CD4-positive, CD25-positive, alpha-beta regulatory T cell (primary cell): ENCODE measurements around the gene COX7A2. TPM values are rescaled to one million over a fixed set of nuclear protein-coding genes. Genes with fewer than 3 reads are reported as not detected.

Source experiments
- ATAC-seq, 2 donors: fragments of 150-1000 bp; cut with Tn5 transposase; one replicate each; pipeline ENCODE4 v1.10.0; 2021; ENCODE audit warnings: low read depth in 2 of 2, moderate number of reproducible peaks in 2 of 2, moderate library complexity in 1 of 2
- DNase-seq, 3 donors: peaks; one replicate each; pipeline versions ENCODE4 v3.0.0 to v3.0.0-alpha.2; 2012 to 2022; ENCODE audit warnings: mixed read lengths in 1 of 3
- H3K27ac ChIP-seq: one replicate; pipeline ENCODE4 v1.7.0; 2013; ENCODE audit warnings: mild to moderate bottlenecking, low read length; ENCODE audit not compliant: insufficient read depth, poor library complexity, severe bottlenecking
- H3K27me3 ChIP-seq: one replicate; pipeline ENCODE4 v1.7.0; 2013; ENCODE audit warnings: low read length; ENCODE audit not compliant: control insufficient read depth, insufficient read depth
- H3K36me3 ChIP-seq: one replicate; pipeline ENCODE4 v1.7.0; 2013; ENCODE audit warnings: mild to moderate bottlenecking, low read length, moderate library complexity; ENCODE audit not compliant: control insufficient read depth, insufficient read depth
- H3K4me1 ChIP-seq: 2 replicates; pipeline ENCODE4 v1.7.0; 2013; ENCODE audit warnings: mild to moderate bottlenecking, low read length; ENCODE audit not compliant: insufficient read depth, control insufficient read depth, poor library complexity, severe bottlenecking
- H3K4me3 ChIP-seq: one replicate; pipeline ENCODE4 v1.7.0; 2013; ENCODE audit warnings: low read depth, mild to moderate bottlenecking, low read length, moderate library complexity
- H3K9me3 ChIP-seq, 2 experiments: 1 replicate in 1 of 2; 2 replicates in 1 of 2; pipeline ENCODE4 v1.7.0; 2013; ENCODE audit warnings: low read length in 2 of 2, mild to moderate bottlenecking in 1 of 2, moderate library complexity in 1 of 2; ENCODE audit not compliant: control insufficient read depth in 2 of 2
- H3K27ac Mint-ChIP-seq, 3 donors: one replicate each; pipeline ENCODE4 v1.8.0; 2020 to 2022; ENCODE audit warnings: mild to moderate bottlenecking in 3 of 3, mixed read lengths in 3 of 3, moderate library complexity in 2 of 3
- H3K27me3 Mint-ChIP-seq: one replicate; pipeline ENCODE4 v1.8.0; 2022; ENCODE audit warnings: mild to moderate bottlenecking, mixed read lengths
- H3K36me3 Mint-ChIP-seq: one replicate; pipeline ENCODE4 v1.8.0; 2020; ENCODE audit warnings: mixed read lengths
- H3K4me1 Mint-ChIP-seq, 4 donors: one replicate each; pipeline ENCODE4 v1.8.0; 2020 to 2022; ENCODE audit warnings: mixed read lengths in 4 of 4, mild to moderate bottlenecking in 1 of 4
- H3K4me3 Mint-ChIP-seq, 4 donors: one replicate each; pipeline ENCODE4 v1.8.0; 2020 to 2022; ENCODE audit warnings: mild to moderate bottlenecking in 4 of 4, mixed read lengths in 4 of 4, moderate library complexity in 3 of 4
- H3K9me3 Mint-ChIP-seq, 7 donors: one replicate each; pipeline ENCODE4 v1.8.0; 2020 to 2022; ENCODE audit warnings: mixed read lengths in 7 of 7, mild to moderate bottlenecking in 3 of 7, moderate library complexity in 2 of 7
- polyA plus RNA-seq, 4 donors: library from polyadenylated mRNA; unstranded; fragments of 300-500 nt; fragmentation: Illumina TruSeq; gene quantifications; one replicate each; pipeline ENCODE4 v1.2.3, GENCODE V29; 2021
- total RNA-seq: library from RNA; stranded (reverse); gene quantifications from one replicate; pipeline ENCODE4 v1.2.3, GENCODE V29; 2022

The COX7A2 gene
- total and polyA plus RNA-seq, 5 donors from 2014 or later = 216 to 1,158 (median 996) TPM

GRCh38 chr6:75206576-75207342, 36.8 kb downstream of the COX7A2 start:
- no peaks in the 10 kb centered on the region for H3K36me3 Mint-ChIP-seq
- peaks cover 12 to 61% (median 41%) of the 10 kb centered on the region in 4 donors for H3K4me1 Mint-ChIP-seq
- no peak overlapping the region for H3K4me3 ChIP-seq
- peaks cover 0 to 2% (median 0%) of the 10 kb centered on the region in 7 donors for H3K9me3 Mint-ChIP-seq
- H3K9me3 ChIP-seq = no peaks in the 10 kb centered on the region
- H3K27me3 Mint-ChIP-seq = peaks cover 90% of the 10 kb centered on the region
- no peaks in the 10 kb centered on the region for H3K36me3 ChIP-seq
- no peak overlapping the region for H3K27ac ChIP-seq
- peaks cover 46% of the 10 kb centered on the region for H3K4me1 ChIP-seq
- H3K4me3 Mint-ChIP-seq = peak overlapping the region; percentile 26 to 83 (median 59)
- peaks cover 29% of the 10 kb centered on the region for H3K27me3 ChIP-seq
- DNase-seq = peak in 1 of 3 donors; percentile 10
- H3K27ac Mint-ChIP-seq = no peak overlapping the region
- no peak for ATAC-seq

GRCh38 chr6:75205776-75206575, 37.6 kb downstream of the COX7A2 start, which contains the start of gene COL12A1:
TSS of gene COL12A1 (minus strand) at chr6:75206053. CDS start at chr6:75202792, 3,261 bp downstream.
- DNase-seq = peak in 2 of 3 donors; percentile 11 to 16
- no peak within 1 kb of the TSS for H3K27ac Mint-ChIP-seq

GRCh38 chr6:75204959-75205775, 38.4 kb downstream of the COX7A2 start:
- H3K27me3 ChIP-seq = peaks cover 29% of the 10 kb centered on the region
- no peak overlapping the region for H3K27ac ChIP-seq
- Mint-ChIP-seq H3K4me3 (peak overlapping the region; percentile 33 to 83 (median 74)), H3K4me1 (peaks cover 6 to 64% (median 36%) of the 10 kb centered on the region in 4 donors), H3K27me3 (peaks cover 92% of the 10 kb centered on the region), H3K36me3 (no peaks in the 10 kb centered on the region), H3K27ac (no peak overlapping the region), H3K9me3 (peaks cover 0 to 2% (median 0%) of the 10 kb centered on the region in 7 donors)
- DNase-seq = peak in 1 of 3 donors; percentile 24
- no peaks in the 10 kb centered on the region for H3K36me3 ChIP-seq
- peaks cover 46% of the 10 kb centered on the region for H3K4me1 ChIP-seq
- ATAC-seq = no peak
- H3K9me3 ChIP-seq = no peaks in the 10 kb centered on the region
- no peak overlapping the region for H3K4me3 ChIP-seq

More at GRCh38 chr6:75205776-75206575, 37.6 kb downstream of the COX7A2 start, which contains the start of gene COL12A1:
- H3K9me3 Mint-ChIP-seq = peaks cover 0 to 2% (median 0%) of the 10 kb centered on the region in 7 donors
- Histone ChIP-seq H3K27me3 (peaks cover 29% of the 10 kb centered on the region), H3K36me3 (no peaks in the 10 kb centered on the region), H3K9me3 (no peaks in the 10 kb centered on the region), H3K4me1 (peaks cover 46% of the 10 kb centered on the region), H3K27ac (no peak within 1 kb of the TSS), H3K4me3 (no peak within 1 kb of the TSS)
- peaks cover 91% of the 10 kb centered on the region for H3K27me3 Mint-ChIP-seq
- H3K4me3 Mint-ChIP-seq = peak within 1 kb of the TSS; percentile 33 to 83 (median 74)
- no peaks in the 10 kb centered on the region for H3K36me3 Mint-ChIP-seq
- peaks cover 7 to 64% (median 38%) of the 10 kb centered on the region in 4 donors for H3K4me1 Mint-ChIP-seq
- no peak for ATAC-seq

- Mint-ChIP-seq H3K4me3 (peak overlapping the region; percentile 33 to 83 (median 75)), H3K27me3 (peaks cover 95% of the 10 kb centered on the region), H3K27ac (no peak overlapping the region), H3K4me1 (peaks cover 6 to 64% (median 35%) of the 10 kb centered on the region in 4 donors), H3K36me3 (no peaks in the 10 kb centered on the region), H3K9me3 (peaks cover 0 to 2% (median 0%) of the 10 kb centered on the region in 7 donors)
- no peaks in the 10 kb centered on the region for H3K36me3 ChIP-seq
- ATAC-seq (no peak), DNase-seq (peak in 1 of 3 donors; percentile 52)
- H3K4me3 ChIP-seq = no peak overlapping the region
- H3K4me1 ChIP-seq = peaks cover 46% of the 10 kb centered on the region
- H3K27ac ChIP-seq = no peak overlapping the region
- H3K9me3 ChIP-seq = no peaks in the 10 kb centered on the region
- peaks cover 29% of the 10 kb centered on the region for H3K27me3 ChIP-seq
Observed at GRCh38 chr6:75204217-75204958, 39.2 kb downstream of the COX7A2 start.

GRCh38 chr6:75203721-75204120, 39.9 kb downstream of the COX7A2 start:
- ATAC-seq = no peak
- peaks cover 94% of the 10 kb centered on the region for H3K27me3 Mint-ChIP-seq
- H3K27ac Mint-ChIP-seq = no peak overlapping the region
- Histone ChIP-seq H3K9me3 (no peaks in the 10 kb centered on the region), H3K36me3 (no peaks in the 10 kb centered on the region), H3K27ac (no peak overlapping the region), H3K4me1 (peaks cover 43% of the 10 kb centered on the region), H3K4me3 (no peak overlapping the region), H3K27me3 (peaks cover 28% of the 10 kb centered on the region)
- H3K4me3 Mint-ChIP-seq = no peak overlapping the region
- peaks cover 0 to 2% (median 0%) of the 10 kb centered on the region in 7 donors for H3K9me3 Mint-ChIP-seq
- peaks cover 1 to 59% (median 30%) of the 10 kb centered on the region in 4 donors for H3K4me1 Mint-ChIP-seq
- no peaks in the 10 kb centered on the region for H3K36me3 Mint-ChIP-seq
- DNase-seq = no peak

GRCh38 chr6:75202676-75203131, 40.9 kb downstream of the COX7A2 start:
- no peaks in the 10 kb centered on the region for H3K36me3 ChIP-seq
- Mint-ChIP-seq H3K4me3 (no peak overlapping the region), H3K27me3 (peaks cover 87% of the 10 kb centered on the region), H3K36me3 (no peaks in the 10 kb centered on the region), H3K27ac (no peak overlapping the region), H3K9me3 (peaks cover 0 to 2% (median 0%) of the 10 kb centered on the region in 7 donors), H3K4me1 (peaks cover 0 to 50% (median 24%) of the 10 kb centered on the region in 4 donors)
- H3K27ac ChIP-seq = no peak overlapping the region
- no peak overlapping the region for H3K4me3 ChIP-seq
- H3K4me1 ChIP-seq = peaks cover 33% of the 10 kb centered on the region
- H3K27me3 ChIP-seq = peaks cover 25% of the 10 kb centered on the region
- DNase-seq (no peak), ATAC-seq (no peak)
- no peaks in the 10 kb centered on the region for H3K9me3 ChIP-seq
